HepG2 (cell line): ENCODE data around the gene YKT6. TPM values are rescaled to one million over a fixed set of nuclear protein-coding genes. Genes with fewer than 3 reads are reported as not detected.

ENCODE experiments used
- AGO2 ChIP-seq: fragments of 200-400 bp; formaldehyde crosslinking; optimal IDR thresholded peaks from 2 replicates; pipeline ENCODE3; 2017; ENCODE audit warnings: mild to moderate bottlenecking, low read depth, low read length, moderate library complexity
- CENPX ChIP-seq: sonication (generic); formaldehyde crosslinking; IDR thresholded peaks from 2 replicates; pipeline ENCODE4 v1.9.0; 2021; ENCODE audit warnings: mild to moderate bottlenecking, missing genetic modification reagents, moderate library complexity
- CTCF ChIP-seq: sonication (generic); formaldehyde crosslinking; IDR thresholded peaks from 2 replicates; pipeline ENCODE4 v1.5.0; 2020; ENCODE audit warnings: mild to moderate bottlenecking, missing genetic modification reagents, moderate library complexity
- ETV6 ChIP-seq: sonication (generic); formaldehyde crosslinking; conservative IDR thresholded peaks from 2 replicates; pipeline ENCODE4 v1.4.0; 2020; ENCODE audit warnings: missing genetic modification reagents
- GMEB1 ChIP-seq: sonication (generic); formaldehyde crosslinking; IDR thresholded peaks from 2 replicates; pipeline ENCODE4 v1.5.1; 2020; ENCODE audit warnings: missing genetic modification reagents, mild to moderate bottlenecking, borderline replicate concordance
- HHEX ChIP-seq: IDR thresholded peaks from 2 replicates; pipeline ENCODE4 v1.6.1; 2016; ENCODE audit warnings: control low read depth
- HOXA5 ChIP-seq: sonication (generic); formaldehyde crosslinking; IDR thresholded peaks from 2 replicates; pipeline ENCODE4 v1.4.0; 2020; ENCODE audit warnings: missing genetic modification reagents
- KDM2A ChIP-seq: sonication (generic); formaldehyde crosslinking; IDR thresholded peaks from 2 replicates; pipeline ENCODE4 v1.4.0; 2020; ENCODE audit warnings: low read depth, missing genetic modification reagents, borderline replicate concordance
- KDM5A ChIP-seq: fragments of 200-600 bp; sonication (generic); IDR thresholded peaks from 2 replicates; pipeline ENCODE4 v1.7.0; 2018; ENCODE audit warnings: antibody characterized with exemption, mild to moderate bottlenecking, low read length, borderline replicate concordance
- NONO ChIP-seq, 2 experiments: fragments of 450-650 bp in 1 of 2; sonication (generic) in 1 of 2; formaldehyde crosslinking in 1 of 2; IDR thresholded peaks in 1 of 2; conservative IDR thresholded peaks in 1 of 2; 2 replicates each; pipeline versions ENCODE4 v1.6.1 to v1.8.0; 2017 to 2022; ENCODE audit warnings: mild to moderate bottlenecking in 1 of 2, missing genetic modification reagents in 1 of 2, moderate library complexity in 1 of 2
- NR2F6 ChIP-seq, 2 experiments: IDR thresholded peaks; 2 replicates each; pipeline ENCODE4 v1.6.1; 2016; ENCODE audit warnings: antibody characterized with exemption in 1 of 2, mild to moderate bottlenecking in 1 of 2
- RFXANK ChIP-seq: IDR thresholded peaks from 2 replicates; pipeline ENCODE4 v1.6.1; 2016
- RNF2 ChIP-seq: fragments of 450-650 bp; conservative IDR thresholded peaks from 2 replicates; pipeline ENCODE4 v1.6.1; 2016; ENCODE audit warnings: low read depth
- SMARCC2 ChIP-seq: fragments of 450-650 bp; IDR thresholded peaks from 2 replicates; pipeline ENCODE4 v1.6.1; 2017; ENCODE audit warnings: antibody characterized with exemption, mild to moderate bottlenecking
- SOX6 ChIP-seq, 2 experiments: fragments of 450-650 bp in 1 of 2; sonication (generic) in 1 of 2; formaldehyde crosslinking in 1 of 2; IDR thresholded peaks; 2 replicates each; pipeline versions ENCODE4 v1.4.0 to v1.6.1; 2017 to 2020; ENCODE audit warnings: antibody characterized with exemption in 1 of 2, mild to moderate bottlenecking in 1 of 2, missing genetic modification reagents in 1 of 2
- TARDBP ChIP-seq: sonication (generic); formaldehyde crosslinking; IDR thresholded peaks from 2 replicates; pipeline ENCODE4 v1.8.0; 2022; ENCODE audit warnings: mild to moderate bottlenecking, missing genetic modification reagents
- YEATS4 ChIP-seq: sonication (generic); formaldehyde crosslinking; IDR thresholded peaks from 2 replicates; pipeline ENCODE4 v1.4.0; 2020; ENCODE audit warnings: missing genetic modification reagents, borderline replicate concordance
- ZFYVE20 ChIP-seq: sonication (generic); formaldehyde crosslinking; IDR thresholded peaks from 2 replicates; pipeline ENCODE4 v1.8.0; 2023; ENCODE audit warnings: low read depth, mild to moderate bottlenecking, moderate library complexity, missing genetic modification reagents, borderline replicate concordance
- ZHX1 ChIP-seq: sonication (generic); formaldehyde crosslinking; IDR thresholded peaks from 2 replicates; pipeline ENCODE4 v1.8.1; 2022; ENCODE audit warnings: low read depth, mild to moderate bottlenecking, missing genetic modification reagents
- ZNF121 ChIP-seq: sonication (generic); formaldehyde crosslinking; IDR thresholded peaks from 2 replicates; pipeline ENCODE4 v1.5.0; 2020; ENCODE audit warnings: mild to moderate bottlenecking, missing genetic modification reagents
- ZNF205 ChIP-seq: IDR thresholded peaks from 2 replicates; pipeline ENCODE4 v1.6.1; 2018; ENCODE audit warnings: missing biosample characterization, missing genetic modification reagents
- ZNF350 ChIP-seq: sonication (generic); formaldehyde crosslinking; IDR thresholded peaks from 2 replicates; pipeline ENCODE4 v1.4.0; 2020; ENCODE audit warnings: mild to moderate bottlenecking, low read depth, missing genetic modification reagents, borderline replicate concordance
- ZNF546 ChIP-seq: sonication (generic); formaldehyde crosslinking; conservative IDR thresholded peaks from 2 replicates; pipeline ENCODE4 v1.8.1; 2023; ENCODE audit warnings: mild to moderate bottlenecking, missing genetic modification reagents
- polyA plus RNA-seq, 8 experiments: library from polyadenylated mRNA; depleted of rRNA in 3 of 8; stranded (reverse) in 7 of 8; unstranded in 1 of 8; fragments of >200 nt; fragmentation: Illumina TruSeq in 4 of 8; extraction: Trizol in 4 of 8; gene quantifications; 2 replicates each; pipeline versions ENCODE4 v1.2.1 to v1.2.3, GENCODE V29; 2011 to 2016; ENCODE audit warnings: low read depth in 4 of 8, missing spikeins in 1 of 8, mixed read lengths in 1 of 8; ENCODE audit not compliant: insufficient read depth in 1 of 8
- total RNA-seq, 5 experiments: library from RNA; depleted of rRNA; stranded (reverse); fragments of >200 nt; fragmentation: Illumina TruSeq; extraction: Trizol; gene quantifications; 2 replicates each; pipeline ENCODE4 v1.2.3, GENCODE V29; 2016; ENCODE audit warnings: low read depth in 1 of 5

Gene YKT6
- total and polyA plus RNA-seq, 2 of the 13 experiments (the other 11 are each of a cell fraction or from before 2014, with no cell fraction given): 52.2 to 60.3 TPM

GRCh38 chr7:44200699-44201461 lies at the start of gene YKT6 (continued):
- TF ChIP-seq AGO2: peak; percentile 45
- peak; percentile 89 for TF ChIP-seq GMEB1
- TF ChIP-seq YEATS4 (CRISPR knock-in tag): peak; percentile 76; the same call in 1 of the 2 replicates
- no peak for TF ChIP-seq CENPX (CRISPR knock-in tag)
- TF ChIP-seq HHEX (CRISPR knock-in tag): no peak
- TF ChIP-seq HOXA5 (CRISPR knock-in tag): no peak
- no peak for TF ChIP-seq NONO (IDR thresholded peaks at IDR 0.05)
- peak; percentile 59; the same call in 1 of the 2 replicates for TF ChIP-seq NONO (CRISPR knock-in tag; conservative IDR thresholded peaks at IDR 0.05)
- TF ChIP-seq ZHX1: no peak
- TF ChIP-seq NR2F6 (IDR thresholded peaks at IDR 0.05): no peak
- no peak for TF ChIP-seq NR2F6 (CRISPR knock-in tag; IDR thresholded peaks at IDR 0.05)
- TF ChIP-seq TARDBP (CRISPR knock-in tag): peak; percentile 82
- TF ChIP-seq KDM5A: peak; percentile 47; the same call in 1 of the 2 replicates
- 0 out of 2 replicates have a peak, but pooled peaks have one; percentile 34 for TF ChIP-seq RNF2
- peak; percentile 62 for TF ChIP-seq CTCF (CRISPR knock-in tag)
- TF ChIP-seq KDM2A (CRISPR knock-in tag): peak; percentile 47; the same call in 1 of the 2 replicates
- TF ChIP-seq ZNF546 (CRISPR knock-in tag): 0 out of 2 replicates have a peak, but pooled peaks have one; percentile 39
- peak; percentile 33; the same call in 1 of the 2 replicates for TF ChIP-seq ZNF205 (CRISPR knock-in tag)
- TF ChIP-seq ZFYVE20 (CRISPR knock-in tag): no peak
- no peak for TF ChIP-seq ZNF121 (CRISPR knock-in tag)
- TF ChIP-seq ETV6 (CRISPR knock-in tag): peak; percentile 23; the same call in 1 of the 2 replicates
- no peak for TF ChIP-seq RFXANK (CRISPR knock-in tag)
- peak; percentile 56 for TF ChIP-seq ZNF350 (CRISPR knock-in tag)
- TF ChIP-seq SMARCC2: no peak
- no peak for TF ChIP-seq SOX6 (IDR thresholded peaks at IDR 0.05)
- peak; percentile 34; the same call in 1 of the 2 replicates for TF ChIP-seq SOX6 (CRISPR knock-in tag; IDR thresholded peaks at IDR 0.05)
